ENCODE data around the gene TUBB. TPM values are rescaled to one million over a fixed set of nuclear protein-coding genes. Genes with fewer than 3 reads are reported as not detected.

TUBB gene
- total and polyA plus RNA-seq, 9 of the 15 experiments (the other 6 are each of a cell fraction or from before 2014, with no cell fraction given): 971 to 2,870 (median 1,478) TPM

DNA sequence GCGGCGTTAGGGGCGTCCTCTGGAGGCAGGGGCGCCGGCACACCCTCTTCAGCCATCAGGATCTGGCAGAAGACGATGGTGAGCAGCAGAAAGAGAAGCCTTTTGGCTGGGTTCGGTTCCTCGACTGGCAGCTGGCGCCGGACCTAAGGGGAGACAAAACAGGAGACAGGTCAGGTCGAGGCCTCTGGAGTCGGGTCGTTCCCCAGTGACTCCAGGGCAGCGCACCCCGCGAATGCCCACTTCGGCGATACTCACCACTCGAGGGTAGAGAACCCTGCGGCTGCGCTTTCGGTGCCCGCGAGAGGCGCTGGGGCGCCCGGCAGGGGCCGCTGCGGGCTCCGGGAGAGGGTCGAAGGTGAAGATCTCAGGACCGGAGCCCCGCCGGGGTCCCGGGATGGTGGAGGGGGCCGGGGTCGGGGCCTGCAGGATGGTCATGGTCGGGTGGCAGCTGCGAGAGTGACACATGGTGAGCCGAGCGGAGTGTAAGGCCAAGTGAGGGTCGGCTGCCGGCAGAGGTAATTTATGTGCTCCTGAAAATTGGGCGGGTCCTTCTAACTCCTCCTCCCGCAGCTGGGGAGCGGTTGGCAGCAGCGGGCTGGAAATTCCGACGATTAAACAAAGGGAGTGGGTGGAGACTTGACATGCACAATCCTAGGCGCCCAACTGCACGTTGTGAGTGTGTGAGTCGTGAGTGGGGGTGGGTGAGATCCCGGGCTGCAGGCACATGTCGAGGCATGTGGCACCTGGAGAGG is 24.1 kb downstream of the TUBB start, which contains the start of gene IER3 (continued):
- TF ChIP-seq IFI16 (CRISPR knock-in tag; IDR thresholded peaks at IDR 0.05) (no peak), FOXM1 (IDR thresholded peaks at IDR 0.05; ENCODE audit: low read depth) (no peak), FOXM1 (CRISPR knock-in tag; IDR thresholded peaks at IDR 0.05; ENCODE audit: low read depth) (no peak), PHB2 (IDR thresholded peaks at IDR 0.05; ENCODE audit: low read depth) (no peak), NFE2 (IDR thresholded peaks at IDR 0.05; ENCODE audit: low read depth) (no peak; the same call in 1 of the 2 replicates), MAX (CRISPR knock-in tag; IDR thresholded peaks at IDR 0.05) (no peak; the same call in 1 of the 2 replicates), STAT5B (CRISPR knock-in tag; IDR thresholded peaks at IDR 0.05) (no peak), ZNF143 (CRISPR knock-in tag; IDR thresholded peaks at IDR 0.05) (peak; percentile 43; the same call in 1 of the 2 replicates), HNRNPLL (IDR thresholded peaks at IDR 0.05; ENCODE audit: low read depth, low read length, poor library complexity, severe bottlenecking) (no peak), USF2 (CRISPR knock-in tag; IDR thresholded peaks at IDR 0.05) (no peak), MLX (CRISPR knock-in tag; conservative IDR thresholded peaks at IDR 0.05) (peak in 1 of 2 experiments; percentile 83; a peak in 1 of 4 replicates), STAT6 (CRISPR knock-in tag; IDR thresholded peaks at IDR 0.05) (no peak), CTBP1 (IDR thresholded peaks at IDR 0.05; ENCODE audit: borderline replicate concordance) (peak; percentile 78), RBFOX2 (IDR thresholded peaks at IDR 0.05; ENCODE audit: low read depth, low read length) (peak; percentile 98), BRCA1 (IDR thresholded peaks at IDR 0.05) (no peak), BRCA1 (CRISPR knock-in tag; IDR thresholded peaks at IDR 0.05) (no peak), NFE2L1 (tag; IDR thresholded peaks at IDR 0.05; ENCODE audit: borderline replicate concordance, low read depth) (no peak), ZNF324 (CRISPR knock-in tag; IDR thresholded peaks at IDR 0.05) (no peak)
- TF ChIP-seq, protein P1, sequence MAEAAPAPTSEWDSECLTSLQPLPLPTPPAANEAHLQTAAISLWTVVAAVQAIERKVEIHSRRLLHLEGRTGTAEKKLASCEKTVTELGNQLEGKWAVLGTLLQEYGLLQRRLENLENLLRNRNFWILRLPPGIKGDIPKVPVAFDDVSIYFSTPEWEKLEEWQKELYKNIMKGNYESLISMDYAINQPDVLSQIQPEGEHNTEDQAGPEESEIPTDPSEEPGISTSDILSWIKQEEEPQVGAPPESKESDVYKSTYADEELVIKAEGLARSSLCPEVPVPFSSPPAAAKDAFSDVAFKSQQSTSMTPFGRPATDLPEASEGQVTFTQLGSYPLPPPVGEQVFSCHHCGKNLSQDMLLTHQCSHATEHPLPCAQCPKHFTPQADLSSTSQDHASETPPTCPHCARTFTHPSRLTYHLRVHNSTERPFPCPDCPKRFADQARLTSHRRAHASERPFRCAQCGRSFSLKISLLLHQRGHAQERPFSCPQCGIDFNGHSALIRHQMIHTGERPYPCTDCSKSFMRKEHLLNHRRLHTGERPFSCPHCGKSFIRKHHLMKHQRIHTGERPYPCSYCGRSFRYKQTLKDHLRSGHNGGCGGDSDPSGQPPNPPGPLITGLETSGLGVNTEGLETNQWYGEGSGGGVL (CRISPR knock-in tag; IDR thresholded peaks at IDR 0.05): no peak

Data from K562 (cell line).